ENCODE data around the gene RASL10B. TPM values are rescaled to one million over a fixed set of nuclear protein-coding genes. Genes with fewer than 3 reads are reported as not detected.

Gene RASL10B
- polyA plus RNA-seq, 1 donor from 2014 or later, result 10.7 TPM

GRCh38 chr17:35780950-35781349 lies 49.5 kb downstream of the RASL10B start:
- Histone ChIP-seq H3K4me3 (ENCODE audit: low read length) (no peak overlapping the region), H3K36me3 (ENCODE audit: insufficient read depth, low read length) (no peaks in the 10 kb centered on the region), H3K4me2 (ENCODE audit: low read length) (no peak overlapping the region), H3K9ac (ENCODE audit: low read length) (no peak overlapping the region), H2AFZ (ENCODE audit: low read depth, low read length) (no peak overlapping the region), H3K9me3 (ENCODE audit: low read length) (no peaks in the 10 kb centered on the region), H3K79me2 (replicated peaks; ENCODE audit: insufficient read depth, low read length) (no peaks in the 10 kb centered on the region), H4K20me1 (ENCODE audit: insufficient read depth) (no peaks in the 10 kb centered on the region), H3K27me3 (ENCODE audit: insufficient read depth, low read depth, low read length) (no peaks in the 10 kb centered on the region), H3F3A (ENCODE audit: insufficient read depth, low read length, poor library complexity, severe bottlenecking) (no peaks in the 10 kb centered on the region), H3K9me2 (ENCODE audit: insufficient read depth, low read length) (no peaks in the 10 kb centered on the region), H3K27ac (ENCODE audit: low read length) (no peak overlapping the region)
- no peak for TF ChIP-seq EP300 (conservative IDR thresholded peaks at IDR 0.05; ENCODE audit: poor library complexity, severe bottlenecking)
- no peak for TF ChIP-seq TAF1 (IDR thresholded peaks at IDR 0.05; ENCODE audit: low read depth)
- no peak for TF ChIP-seq CTCF (IDR thresholded peaks at IDR 0.05; ENCODE audit: poor library complexity, severe bottlenecking)
- no peak for TF ChIP-seq SMC3 (conservative IDR thresholded peaks at IDR 0.05; ENCODE audit: poor library complexity)
- TF ChIP-seq RAD21 (conservative IDR thresholded peaks at IDR 0.05), result no peak
- no peak for TF ChIP-seq MXI1 (conservative IDR thresholded peaks at IDR 0.05; ENCODE audit: poor library complexity, severe bottlenecking)
- TF ChIP-seq REST (IDR thresholded peaks at IDR 0.05; ENCODE audit: borderline replicate concordance), result no peak

GRCh38 chr17:35784895-35785294 lies 53.5 kb downstream of the RASL10B start:
- H3K4me2 ChIP-seq (ENCODE audit: low read length), result no peak overlapping the region
- H4K20me1 ChIP-seq (ENCODE audit: insufficient read depth), result no peaks in the 10 kb centered on the region
- H3K9me3 ChIP-seq (ENCODE audit: low read length), result no peaks in the 10 kb centered on the region
- no peaks in the 10 kb centered on the region for H3F3A ChIP-seq (ENCODE audit: insufficient read depth, low read length, poor library complexity, severe bottlenecking)
- TF ChIP-seq CTCF (IDR thresholded peaks at IDR 0.05; ENCODE audit: poor library complexity, severe bottlenecking) (no peak), SMC3 (conservative IDR thresholded peaks at IDR 0.05; ENCODE audit: poor library complexity) (no peak), EZH2 (IDR thresholded peaks at IDR 0.05; ENCODE audit: borderline replicate concordance, insufficient read depth, low read length, poor library complexity, severe bottlenecking) (no peak), RAD21 (conservative IDR thresholded peaks at IDR 0.05) (no peak), EP300 (conservative IDR thresholded peaks at IDR 0.05; ENCODE audit: poor library complexity, severe bottlenecking) (no peak), MXI1 (conservative IDR thresholded peaks at IDR 0.05; ENCODE audit: poor library complexity, severe bottlenecking) (no peak), TAF1 (IDR thresholded peaks at IDR 0.05; ENCODE audit: low read depth) (no peak), POLR2AphosphoS5 (IDR thresholded peaks at IDR 0.05) (no peak), REST (IDR thresholded peaks at IDR 0.05; ENCODE audit: borderline replicate concordance) (no peak)
- H3K79me2 ChIP-seq (replicated peaks; ENCODE audit: insufficient read depth, low read length), result no peaks in the 10 kb centered on the region
- H3K9me2 ChIP-seq (ENCODE audit: insufficient read depth, low read length), result no peaks in the 10 kb centered on the region
- no peak overlapping the region for H2AFZ ChIP-seq (ENCODE audit: low read depth, low read length)
- no peak overlapping the region for H3K27ac ChIP-seq (ENCODE audit: low read length)
- H3K4me3 ChIP-seq (ENCODE audit: low read length), result no peak overlapping the region
- no peak overlapping the region for H3K9ac ChIP-seq (ENCODE audit: low read length)
- H3K27me3 ChIP-seq (ENCODE audit: insufficient read depth, low read depth, low read length), result no peaks in the 10 kb centered on the region
- H3K36me3 ChIP-seq (ENCODE audit: insufficient read depth, low read length), result no peaks in the 10 kb centered on the region

All from neural cell (in vitro differentiated cells).